GM21390 (cell line): ENCODE data around the gene C1QL1.

ENCODE experiments used
- ATAC-seq: cut with Tn5 transposase; IDR thresholded peaks from one replicate; pipeline ENCODE4 v1.9.1; 2021; ENCODE audit not compliant: unreplicated experiment

The C1QL1 gene

DNA sequence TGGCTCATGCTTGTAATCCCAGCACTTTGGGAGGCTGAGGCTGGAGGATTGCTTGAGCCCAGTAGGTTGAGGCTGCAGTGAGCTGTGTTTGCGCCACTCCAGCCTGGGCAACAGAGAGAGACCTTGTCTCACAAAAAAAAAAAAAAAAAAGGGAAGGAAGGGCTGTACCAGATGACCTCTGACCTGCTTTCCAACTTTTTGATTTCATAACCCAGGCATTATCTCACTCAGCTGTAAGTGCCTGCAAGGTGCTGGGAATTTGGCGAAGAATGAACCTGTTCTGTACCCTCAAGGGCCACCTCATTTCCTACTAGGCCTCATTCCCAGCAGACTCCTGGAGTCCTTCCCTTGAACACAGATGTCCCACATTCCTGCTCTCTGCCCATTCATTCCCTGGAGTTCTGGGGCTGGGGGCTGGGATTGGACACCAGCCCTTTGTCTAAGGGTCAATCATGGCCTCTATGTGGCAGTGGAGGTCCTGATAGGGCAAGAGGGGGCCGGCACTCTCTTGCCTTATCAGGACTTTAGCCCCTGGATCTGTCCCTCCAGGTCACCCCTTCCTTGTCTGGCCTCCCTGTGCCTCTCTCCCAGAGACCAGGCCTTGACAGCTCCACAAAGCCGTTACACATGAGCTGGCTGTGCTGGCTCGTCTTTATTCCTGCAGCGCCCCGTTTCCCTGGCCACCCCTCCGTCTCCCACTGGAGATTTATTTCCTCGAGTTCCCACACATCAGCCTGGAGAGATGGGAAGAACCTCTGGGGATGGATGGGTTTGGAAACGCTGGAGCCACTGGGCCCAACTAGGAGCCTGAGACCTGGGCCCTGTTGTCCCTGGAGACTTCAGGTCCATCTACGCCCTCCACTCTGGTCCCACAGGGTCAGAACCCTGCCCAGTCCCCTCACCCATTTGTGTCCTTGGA lies 52.0 kb downstream of the C1QL1 start:
- ATAC-seq: no peak

DNA sequence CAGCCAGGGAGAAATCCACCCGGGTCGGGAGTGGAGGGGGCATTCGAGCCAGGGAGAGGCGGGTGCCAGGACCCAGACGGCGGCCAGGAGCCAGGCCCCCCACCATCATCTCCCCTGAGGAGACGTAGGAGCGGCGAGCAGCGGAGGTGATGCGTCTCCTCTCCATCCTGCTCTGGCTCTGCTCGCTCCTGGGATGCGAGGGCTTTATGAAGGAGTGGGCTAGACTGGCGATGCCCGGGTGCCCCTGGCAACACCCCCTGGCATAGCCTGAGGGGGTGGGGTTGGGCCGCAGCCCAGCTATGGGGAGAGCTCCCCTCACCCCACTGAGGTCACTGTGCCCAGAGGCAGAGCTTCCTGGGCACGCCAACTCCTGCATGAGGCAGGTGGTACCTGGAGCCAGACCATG lies 52.8 kb downstream of the C1QL1 start, which contains the start of gene GFAP:
GFAP (minus strand) TSS at position 180 of the 406 bp plus-strand sequence; CDS start at position 166, 14 bp downstream.
- ATAC-seq: no peak

DNA sequence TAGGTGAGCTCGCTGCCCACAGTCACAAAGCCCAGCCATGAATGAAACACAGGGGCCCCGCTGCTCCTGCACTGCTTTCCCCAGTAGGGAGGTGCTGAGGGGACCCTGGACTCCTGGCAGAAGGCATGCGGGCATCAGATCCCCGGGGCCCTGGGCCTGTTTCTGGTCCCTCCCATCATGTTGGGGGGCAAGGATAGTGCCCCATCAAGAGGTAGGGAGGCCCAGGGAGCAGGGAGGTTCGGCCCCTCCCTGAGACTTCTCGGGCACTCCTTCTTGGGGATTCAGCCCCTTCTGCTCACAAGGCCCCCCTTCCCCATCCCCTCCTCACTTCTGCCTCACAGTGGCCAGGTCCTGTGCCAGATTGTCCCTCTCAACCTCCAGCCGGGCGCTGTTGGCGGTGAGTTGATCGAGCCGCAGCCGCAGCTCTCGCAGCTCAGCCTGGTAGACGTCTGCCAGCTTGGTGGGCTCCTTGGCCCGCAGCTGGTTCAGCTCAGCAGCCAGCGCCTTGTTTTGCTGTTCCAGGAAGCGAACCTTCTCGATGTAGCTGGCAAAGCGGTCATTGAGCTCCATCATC lies 53.3 kb downstream of the C1QL1 start:
- ATAC-seq: no peak

DNA sequence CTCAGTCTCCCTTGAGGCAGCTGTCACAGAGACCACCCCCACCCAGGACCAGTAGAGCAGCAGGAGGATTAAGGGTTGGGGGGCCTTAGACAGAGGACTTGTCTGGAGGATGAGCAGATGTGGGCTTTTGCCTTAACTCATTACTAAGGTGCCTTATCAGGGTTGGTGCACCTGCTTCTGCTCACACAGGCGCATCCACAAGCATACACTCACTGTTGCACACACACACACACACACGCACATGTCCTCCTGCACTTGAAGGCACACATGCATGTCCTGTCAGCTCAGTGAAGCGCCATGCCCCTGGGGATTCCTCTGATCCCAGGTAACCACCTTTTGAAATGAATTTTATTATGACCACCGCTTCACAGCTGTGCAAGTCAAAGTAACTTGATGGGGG lies 54.0 kb downstream of the C1QL1 start:
- ATAC-seq: no peak

DNA sequence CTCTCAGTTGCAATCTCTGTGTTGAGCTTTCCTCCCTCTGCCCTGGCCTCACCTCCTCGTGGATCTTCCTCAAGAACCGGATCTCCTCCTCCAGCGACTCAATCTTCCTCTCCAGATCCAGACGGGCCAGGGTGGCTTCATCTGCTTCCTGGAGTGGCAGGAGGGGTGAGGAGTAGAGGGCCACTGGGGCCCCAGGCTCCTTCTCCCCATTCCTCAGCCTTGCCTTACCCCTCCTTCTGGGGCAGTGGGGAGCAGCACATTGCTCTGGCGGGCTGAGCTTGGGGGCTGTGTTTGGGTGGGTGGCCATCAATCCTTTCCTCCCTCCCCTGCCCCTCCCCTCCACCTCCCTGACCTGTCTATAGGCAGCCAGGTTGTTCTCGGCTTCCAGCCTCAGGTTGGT lies 54.4 kb downstream of the C1QL1 start:
- ATAC-seq: no peak

DNA sequence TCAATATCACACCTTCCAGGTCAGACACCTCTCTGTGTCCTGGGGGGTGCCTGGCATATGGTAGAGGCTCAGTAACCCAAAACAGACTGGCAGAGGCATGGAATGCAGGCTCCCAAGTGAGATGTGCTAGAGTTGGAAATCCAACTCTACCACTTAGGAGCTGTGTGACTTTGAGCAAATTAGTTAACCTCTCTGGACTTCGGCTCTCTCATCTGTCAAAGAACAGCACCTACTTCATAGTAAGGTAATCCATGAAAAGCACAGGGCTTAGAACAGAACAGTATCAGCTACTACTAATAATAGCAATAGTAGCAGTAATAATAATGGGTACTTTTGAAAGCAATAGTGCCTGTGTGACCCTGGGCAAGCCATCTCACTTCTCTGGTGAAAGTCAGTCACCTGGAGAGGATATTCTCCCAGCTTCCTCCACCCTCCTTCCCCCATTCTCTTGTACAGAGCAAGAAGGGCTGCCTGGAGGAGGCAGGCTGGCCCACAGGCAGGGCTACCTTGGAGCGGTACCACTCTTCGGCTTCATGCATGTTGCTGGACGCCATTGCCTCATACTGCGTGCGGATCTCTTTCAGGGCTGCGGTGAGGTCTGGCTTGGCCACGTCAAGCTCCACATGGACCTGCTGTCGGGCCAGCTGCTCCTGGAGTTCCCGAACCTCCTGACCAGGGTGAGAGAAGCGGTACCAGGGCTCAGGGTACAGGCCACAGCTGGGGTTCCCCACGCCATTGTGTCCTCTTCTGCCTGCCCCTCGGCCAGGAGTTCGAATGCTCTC lies 55.1 kb downstream of the C1QL1 start:
- ATAC-seq: no peak

DNA sequence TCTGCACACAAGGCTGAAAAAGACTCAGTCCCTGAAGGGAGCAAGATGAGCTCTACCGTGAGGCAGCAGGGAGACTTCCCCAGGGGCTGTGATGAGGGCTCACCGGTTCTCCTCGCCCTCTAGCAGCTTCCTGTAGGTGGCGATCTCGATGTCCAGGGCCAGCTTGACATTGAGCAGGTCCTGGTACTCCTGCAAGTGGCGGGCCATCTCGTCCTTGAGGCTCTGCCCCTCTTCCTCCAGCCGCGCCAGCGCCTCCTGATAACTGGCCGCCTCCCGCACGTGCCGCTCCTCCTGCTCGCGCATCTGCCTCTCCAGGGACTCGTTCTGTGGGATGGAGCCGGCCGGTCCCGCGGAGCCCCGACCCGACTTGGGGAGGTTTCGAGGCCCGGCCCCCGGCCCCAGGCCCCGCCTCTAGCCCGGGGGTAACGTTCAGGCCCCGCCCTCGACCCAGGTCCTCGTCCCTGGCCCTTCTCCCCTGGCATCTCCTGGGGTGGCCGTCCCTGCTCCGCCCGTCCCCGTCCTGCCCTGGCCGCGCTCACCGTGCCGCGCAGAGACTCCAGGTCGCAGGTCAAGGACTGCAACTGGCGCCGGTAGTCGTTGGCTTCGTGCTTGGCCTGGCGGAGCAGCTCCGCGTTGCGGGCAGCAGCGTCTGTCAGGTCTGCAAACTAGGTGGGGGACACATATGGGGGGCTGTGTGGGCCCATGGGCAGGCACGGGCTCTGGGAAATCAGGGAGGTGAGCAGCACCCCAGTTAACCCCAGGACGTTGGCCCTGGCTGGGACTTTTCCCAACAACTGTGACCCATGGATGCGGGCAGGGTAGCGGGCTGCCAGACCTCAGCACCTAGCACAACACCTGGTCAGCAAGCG lies 56.7 kb downstream of the C1QL1 start:
- no peak for ATAC-seq

DNA sequence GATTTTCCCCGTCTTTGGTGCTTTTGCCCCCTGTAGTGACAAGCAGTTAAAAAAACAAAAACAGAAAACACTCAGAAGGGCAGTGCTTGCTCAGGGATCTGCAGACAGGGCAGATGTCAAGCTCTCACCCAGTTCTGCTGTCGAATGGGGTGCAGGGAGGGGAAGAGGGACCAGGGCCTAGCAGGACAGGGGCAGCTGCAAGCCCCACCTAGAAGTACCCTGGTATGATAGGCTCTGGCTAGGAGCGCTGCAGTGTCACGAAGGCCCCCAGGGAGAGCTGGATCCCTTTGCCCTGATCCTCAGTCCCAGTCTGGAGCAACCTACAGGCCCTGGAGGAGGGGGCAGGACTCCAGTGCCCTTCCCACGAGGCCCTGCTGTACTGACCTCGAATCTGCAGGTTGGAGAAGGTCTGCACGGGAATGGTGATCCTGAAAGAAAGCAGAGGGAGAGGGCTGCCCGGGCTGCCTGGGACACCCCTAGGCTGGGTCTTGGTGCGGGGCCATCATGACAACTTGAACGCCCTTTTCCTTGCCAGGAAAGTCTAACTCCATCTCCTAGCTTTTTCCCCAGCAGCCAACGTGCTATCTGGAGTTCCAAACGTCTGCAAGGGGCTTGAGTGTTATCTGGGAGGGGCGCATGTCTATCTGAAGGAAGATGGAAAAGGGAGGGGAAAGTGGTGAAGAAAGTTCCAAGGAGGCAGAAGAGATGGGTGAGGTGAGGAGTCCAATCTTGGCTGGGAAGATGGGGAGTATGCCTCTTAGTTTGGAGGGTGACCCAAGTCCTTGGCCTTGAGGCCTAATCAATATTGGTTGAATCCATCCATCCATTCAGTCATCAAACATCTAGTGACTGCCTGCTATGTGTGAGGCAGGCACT lies 57.6 kb downstream of the C1QL1 start:
- no peak for ATAC-seq
